AG08396 (cell line): ENCODE measurements around the gene TSPO.

Source experiments
- DNase-seq: peaks from one replicate; pipeline ENCODE4 v3.0.0; 2012; ENCODE audit warnings: low spot score, mixed read lengths

The TSPO gene

GRCh38 chr22:43179146-43179910 is 28.0 kb downstream of the TSPO start:
- DNase-seq: no peak

- no peak for DNase-seq
Observed at GRCh38 chr22:43179911-43180195, 28.5 kb downstream of the TSPO start.

- DNase-seq: no peak
Observed at GRCh38 chr22:43180670-43181069, 29.3 kb downstream of the TSPO start.

- DNase-seq: no peak
Observed at GRCh38 chr22:43181321-43182076, 30.1 kb downstream of the TSPO start.

- DNase-seq: no peak
Observed at GRCh38 chr22:43182118-43182517, 30.8 kb downstream of the TSPO start.

- DNase-seq: no peak
Observed at GRCh38 chr22:43182726-43183125, 31.4 kb downstream of the TSPO start.

- DNase-seq: no peak
Observed at GRCh38 chr22:43183496-43184277, 32.3 kb downstream of the TSPO start.

- DNase-seq: peak; percentile 58
Observed at GRCh38 chr22:43185860-43186261, 34.5 kb downstream of the TSPO start.

- DNase-seq: peak; percentile 89
Observed at GRCh38 chr22:43186272-43187170, 35.2 kb downstream of the TSPO start, which contains the start of gene TTLL12. TSS of gene TTLL12 (minus strand) at chr22:43187134. CDS start at chr22:43187069, 65 bp downstream.

GRCh38 chr22:43187171-43188099 is 36.1 kb downstream of the TSPO start:
- DNase-seq: peak; percentile 99

GRCh38 chr22:43188829-43189545 is 37.6 kb downstream of the TSPO start:
- no peak for DNase-seq

GRCh38 chr22:43191831-43192230 is 40.5 kb downstream of the TSPO start:
- DNase-seq: no peak

GRCh38 chr22:43197271-43197941 is 46.0 kb downstream of the TSPO start:
- DNase-seq: peak; percentile 37

- DNase-seq: no peak
Observed at GRCh38 chr22:43198126-43198525, 46.8 kb downstream of the TSPO start.

GRCh38 chr22:43198936-43199335 is 47.6 kb downstream of the TSPO start:
- no peak for DNase-seq

GRCh38 chr22:43199541-43199940 is 48.2 kb downstream of the TSPO start:
- no peak for DNase-seq

- no peak for DNase-seq
Observed at GRCh38 chr22:43200031-43200430, 48.7 kb downstream of the TSPO start.

GRCh38 chr22:43200555-43200954 is 49.2 kb downstream of the TSPO start:
- DNase-seq: no peak

GRCh38 chr22:43201486-43202219 is 50.3 kb downstream of the TSPO start:
- DNase-seq: no peak
